Hepatocyte (in vitro differentiated cells): ENCODE data around the gene SLC30A1.

ENCODE experiments used
- EZH2 ChIP-seq: fragments of 200-600 bp; sonication (generic); IDR thresholded peaks from 2 replicates; pipeline ENCODE4 v1.6.1; 2016; ENCODE audit warnings: antibody characterized with exemption, mild to moderate bottlenecking, borderline replicate concordance
- EZH2phosphoT487 ChIP-seq: fragments of 200-600 bp; sonication (generic); IDR thresholded peaks from one replicate; pipeline ENCODE4 v1.6.1; 2018; ENCODE audit warnings: antibody characterized with exemption, mild to moderate bottlenecking, low read depth, moderate library complexity; ENCODE audit not compliant: unreplicated experiment, severe bottlenecking
- TF ChIP-seq, protein P1 (sequence below): fragments of 200-600 bp; sonication (generic); IDR thresholded peaks from 2 replicates; pipeline ENCODE4 v1.5.1; 2016; ENCODE audit warnings: antibody characterized with exemption, mild to moderate bottlenecking; ENCODE audit not compliant: poor library complexity

DNA sequence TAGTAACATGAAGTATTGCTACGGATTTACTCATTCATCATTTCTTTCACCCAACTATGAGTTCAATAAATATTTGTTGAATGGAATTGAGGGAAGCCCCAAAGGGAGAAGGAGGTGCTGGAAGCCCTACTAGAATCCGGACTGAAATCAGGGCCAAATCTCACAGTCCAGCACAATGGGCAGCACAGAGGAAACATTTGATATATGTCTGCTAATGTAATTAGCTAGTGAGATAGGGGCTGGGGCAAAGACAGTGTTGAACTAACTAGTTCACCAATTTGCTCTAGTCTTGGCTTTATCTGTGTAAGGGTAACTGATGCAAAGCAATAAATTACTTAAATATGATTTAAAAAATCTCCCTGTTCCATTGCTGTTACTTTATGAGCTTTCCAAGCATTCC, 26.1 kb upstream of the SLC30A1 start:
- TF ChIP-seq, protein P1, sequence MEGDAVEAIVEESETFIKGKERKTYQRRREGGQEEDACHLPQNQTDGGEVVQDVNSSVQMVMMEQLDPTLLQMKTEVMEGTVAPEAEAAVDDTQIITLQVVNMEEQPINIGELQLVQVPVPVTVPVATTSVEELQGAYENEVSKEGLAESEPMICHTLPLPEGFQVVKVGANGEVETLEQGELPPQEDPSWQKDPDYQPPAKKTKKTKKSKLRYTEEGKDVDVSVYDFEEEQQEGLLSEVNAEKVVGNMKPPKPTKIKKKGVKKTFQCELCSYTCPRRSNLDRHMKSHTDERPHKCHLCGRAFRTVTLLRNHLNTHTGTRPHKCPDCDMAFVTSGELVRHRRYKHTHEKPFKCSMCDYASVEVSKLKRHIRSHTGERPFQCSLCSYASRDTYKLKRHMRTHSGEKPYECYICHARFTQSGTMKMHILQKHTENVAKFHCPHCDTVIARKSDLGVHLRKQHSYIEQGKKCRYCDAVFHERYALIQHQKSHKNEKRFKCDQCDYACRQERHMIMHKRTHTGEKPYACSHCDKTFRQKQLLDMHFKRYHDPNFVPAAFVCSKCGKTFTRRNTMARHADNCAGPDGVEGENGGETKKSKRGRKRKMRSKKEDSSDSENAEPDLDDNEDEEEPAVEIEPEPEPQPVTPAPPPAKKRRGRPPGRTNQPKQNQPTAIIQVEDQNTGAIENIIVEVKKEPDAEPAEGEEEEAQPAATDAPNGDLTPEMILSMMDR, result no peak
- no peak for TF ChIP-seq EZH2
- no peak for TF ChIP-seq EZH2phosphoT487
